Activated CD8-positive, alpha-beta memory T cell treated with anti-CD3 and anti-CD28 coated beads, Interleukin-2, amount 10 ng/mL, durations not matched to agents 7 days and 5 days (primary cell): ENCODE results near the gene GAD1. TPM values are rescaled to one million over a fixed set of nuclear protein-coding genes. Genes with fewer than 3 reads are reported as not detected.

Experiments used
- ATAC-seq: fragments of 150-1000 bp; cut with Tn5 transposase; one replicate; pipeline ENCODE4 v1.10.0; 2021; ENCODE audit warnings: moderate library complexity
- CTCF ChIA-PET: fragments of 350-600 bp; sonication (Branson Sonifier 250); formaldehyde crosslinking; loops from one replicate; lab custom pipeline; 2021; ENCODE audit warnings: antibody characterized with exemption; lab: Charles Lee
- DNase-seq: peaks from one replicate; pipeline ENCODE4 v3.0.0-alpha.2; 2020
- H3K27ac Mint-ChIP-seq: one replicate; pipeline ENCODE4 v1.8.0; 2021; ENCODE audit warnings: mild to moderate bottlenecking, mixed read lengths
- H3K27me3 Mint-ChIP-seq: one replicate; pipeline ENCODE4 v1.8.0; 2021; ENCODE audit warnings: mixed read lengths
- H3K36me3 Mint-ChIP-seq: one replicate; pipeline ENCODE4 v1.8.0; 2021; ENCODE audit warnings: mild to moderate bottlenecking, mixed read lengths
- H3K4me1 Mint-ChIP-seq: one replicate; pipeline ENCODE4 v1.8.0; 2021; ENCODE audit warnings: mixed read lengths
- H3K4me3 Mint-ChIP-seq: one replicate; pipeline ENCODE4 v1.8.0; 2021; ENCODE audit warnings: mild to moderate bottlenecking, moderate library complexity, mixed read lengths
- H3K9me3 Mint-ChIP-seq: one replicate; pipeline ENCODE4 v1.8.0; 2022; ENCODE audit warnings: low read depth, mixed read lengths
- total RNA-seq, 2 experiments: library from RNA; stranded (reverse); gene quantifications; one replicate each; pipeline ENCODE4 v1.2.3, GENCODE V29; 2021

Gene GAD1
- 1 to 10 TPM in 1 of 2 experiments, under 1 TPM in 1; 0.68 to 3.7 TPM for total RNA-seq

GRCh38 chr2:170816504-170817092 is at the start of gene GAD1:
TSS of gene GAD1 (plus strand) at chr2:170816887. CDS start at chr2:170818592, 1,705 bp downstream.
- CTCF ChIA-PET: interaction anchor here (0.7 to 5.4 kb wide), 21 partner anchors 9 to 492 kb away, joined by 3 to 42 read pairs (median 5); partner anchors contain the start of genes ERICH2 and SP5
- Mint-ChIP-seq H3K27me3 (peaks cover 89% of the 10 kb centered on the region), H3K36me3 (no peaks in the 10 kb centered on the region), H3K9me3 (no peaks in the 10 kb centered on the region), H3K4me3 (peak within 1 kb of the TSS; percentile 66), H3K4me1 (peaks cover 51% of the 10 kb centered on the region), H3K27ac (peak within 1 kb of the TSS; percentile 52)
- peak; percentile 59 for ATAC-seq
- DNase-seq: peak; percentile 80

DNA sequence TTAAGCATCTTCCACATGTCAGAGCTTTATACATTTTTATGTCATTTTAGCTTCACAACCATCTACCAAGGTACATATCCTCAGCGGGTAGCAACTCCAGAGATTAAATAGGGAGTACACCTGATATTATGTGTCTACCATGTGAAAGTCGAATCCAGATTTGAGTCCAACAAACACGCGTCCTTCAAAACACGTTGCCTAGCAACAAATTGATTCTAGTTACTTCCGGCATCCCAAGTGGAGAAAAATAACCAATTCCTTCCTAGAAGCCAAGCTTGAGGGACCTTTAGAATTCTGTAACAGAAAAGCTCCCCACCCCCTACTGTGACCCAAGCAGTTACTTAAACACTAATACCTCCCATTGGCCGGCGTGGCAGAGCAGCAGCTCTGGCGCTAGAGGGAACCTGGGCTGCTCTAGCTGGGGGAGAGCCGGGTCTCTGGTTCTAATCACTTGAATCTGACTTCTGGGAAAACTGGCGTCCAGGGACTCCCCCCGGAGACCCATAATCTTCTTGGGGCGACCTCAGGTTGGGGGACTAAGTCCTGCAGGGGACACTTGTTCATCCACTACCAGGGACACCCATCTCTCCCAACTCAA is 46.6 kb upstream of the GAD1 start, which contains the start of gene ERICH2:
TSS of gene ERICH2 (plus strand) at position 371 of the 598 bp plus-strand sequence. CDS start 304 bp downstream, outside the sequence.
- ATAC-seq (peak; percentile 60), DNase-seq (peak; percentile 67)
- Mint-ChIP-seq H3K27me3 (peaks cover 40% of the 10 kb centered on the region), H3K27ac (peak within 1 kb of the TSS; percentile 52), H3K4me1 (peaks cover 14% of the 10 kb centered on the region), H3K4me3 (peak within 1 kb of the TSS; percentile 74), H3K36me3 (peaks cover 1% of the 10 kb centered on the region), H3K9me3 (no peaks in the 10 kb centered on the region)
- CTCF ChIA-PET: interaction anchor here (1.2 to 1.5 kb wide), 3 partner anchors 44 to 361 kb away, joined by 3 to 5 read pairs (median 4); partner anchors contain the start of gene GAD1

DNA sequence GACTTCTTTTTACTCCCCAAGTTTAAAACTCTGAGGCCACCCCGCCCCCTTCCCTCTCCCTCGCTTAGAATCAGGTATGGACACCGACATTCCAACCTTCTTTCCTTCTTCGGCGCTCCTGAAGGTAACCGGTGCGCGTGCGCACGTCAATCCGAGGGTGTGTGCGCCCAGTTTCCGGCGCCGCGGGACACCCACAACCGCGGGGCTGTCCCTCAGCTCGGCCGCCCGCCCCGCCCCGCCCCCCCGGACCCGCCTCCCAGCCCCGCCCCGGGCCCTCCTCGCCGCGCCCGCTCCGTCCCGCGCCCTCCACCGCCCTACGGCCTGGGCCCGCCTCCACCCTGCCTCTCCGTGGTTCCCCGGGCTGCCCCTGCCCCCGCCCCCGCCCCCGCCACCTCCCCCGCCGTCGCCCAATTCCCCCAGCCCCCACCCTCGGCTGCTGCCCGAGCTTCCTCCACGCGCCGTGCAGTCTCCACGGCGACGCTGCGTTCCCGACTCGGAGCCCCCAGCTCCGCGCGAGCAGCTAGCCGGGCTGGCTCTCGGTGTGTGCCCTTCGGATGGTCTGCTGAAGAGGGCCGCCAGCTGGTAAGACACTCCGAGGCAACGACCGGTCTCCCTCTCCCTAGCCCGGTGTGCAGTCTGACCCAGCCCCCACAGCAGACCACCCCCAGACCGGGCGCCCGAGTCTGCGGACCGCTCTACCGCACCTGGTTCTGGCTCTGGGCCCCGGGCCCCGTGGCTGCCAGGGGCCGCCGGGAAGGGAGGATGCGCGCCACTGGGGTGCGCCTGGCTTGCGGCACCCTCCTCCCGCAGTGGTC is 45.9 kb upstream of the GAD1 start:
- peak overlapping the region; percentile 74 for H3K4me3 Mint-ChIP-seq
- no peaks in the 10 kb centered on the region for H3K9me3 Mint-ChIP-seq
- H3K27ac Mint-ChIP-seq: peak overlapping the region; percentile 52
- peaks cover 39% of the 10 kb centered on the region for H3K27me3 Mint-ChIP-seq
- DNase-seq (peak; percentile 81), ATAC-seq (peak; percentile 90)
- CTCF ChIA-PET: interaction anchor here (0.9 to 1.5 kb wide), 4 partner anchors 43 to 435 kb away, joined by 3 to 5 read pairs (median 4); partner anchors contain the start of gene GAD1
- H3K36me3 Mint-ChIP-seq: peaks cover 1% of the 10 kb centered on the region
- peaks cover 14% of the 10 kb centered on the region for H3K4me1 Mint-ChIP-seq

DNA sequence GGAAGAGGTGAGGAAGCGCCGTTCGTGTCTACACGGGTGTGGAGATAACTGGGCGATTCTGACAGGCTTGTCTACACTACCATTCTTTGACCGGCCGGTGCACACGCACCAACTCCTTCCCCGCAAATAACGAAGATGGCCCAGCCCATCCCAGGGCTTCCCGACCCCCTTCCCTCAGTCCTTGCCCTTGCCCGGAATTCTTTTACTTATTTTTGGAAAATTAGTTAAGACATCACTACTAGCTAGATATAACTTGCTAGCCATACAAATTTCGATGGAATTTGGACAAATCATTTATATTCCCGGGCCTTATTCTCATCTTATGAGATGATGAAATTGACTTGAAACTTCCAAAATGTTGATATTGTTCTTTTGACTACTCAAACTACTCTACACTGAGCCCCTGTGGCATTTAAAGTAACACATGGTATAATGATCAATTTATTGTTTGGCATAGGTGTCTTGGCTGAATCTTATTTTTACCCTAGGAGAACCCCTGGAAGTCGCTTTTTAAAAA is 45.2 kb upstream of the GAD1 start:
- DNase-seq: no peak
- Mint-ChIP-seq H3K9me3 (no peaks in the 10 kb centered on the region), H3K4me1 (peaks cover 14% of the 10 kb centered on the region), H3K36me3 (peaks cover 1% of the 10 kb centered on the region), H3K27ac (no peak overlapping the region), H3K27me3 (peaks cover 38% of the 10 kb centered on the region), H3K4me3 (peak overlapping the region; percentile 63)
- ATAC-seq: no peak
- CTCF ChIA-PET: interaction anchor here (0.9 to 1.5 kb wide), 4 partner anchors 34 to 435 kb away, joined by 3 read pairs; no protein-coding TSS in a partner anchor

DNA sequence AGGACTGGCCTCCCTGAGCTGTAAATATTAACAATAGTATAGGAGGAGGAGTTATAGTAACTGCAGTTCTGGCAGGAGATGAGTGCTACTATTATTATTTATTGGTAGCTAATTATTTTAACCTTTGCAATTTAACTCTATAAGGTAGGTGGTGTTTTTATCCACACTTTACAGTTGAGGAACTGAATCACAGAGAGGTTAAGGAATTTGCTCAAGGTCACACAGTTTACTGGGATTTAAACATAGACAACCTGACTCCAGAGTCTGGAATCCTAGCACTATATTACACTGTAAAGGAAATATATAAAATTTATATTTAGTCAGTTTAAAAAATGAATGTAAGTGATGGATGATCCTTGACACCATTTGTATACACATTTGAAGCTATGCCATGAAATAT is 44.4 kb upstream of the GAD1 start:
- ATAC-seq (no peak), DNase-seq (no peak)
- CTCF ChIA-PET: interaction anchor here (1.0 to 1.5 kb wide), 3 partner anchors 35 to 402 kb away, joined by 3 read pairs; no protein-coding TSS in a partner anchor
- Mint-ChIP-seq H3K36me3 (peaks cover 1% of the 10 kb centered on the region), H3K27ac (no peak overlapping the region), H3K9me3 (no peaks in the 10 kb centered on the region), H3K4me1 (peaks cover 14% of the 10 kb centered on the region), H3K27me3 (peaks cover 38% of the 10 kb centered on the region), H3K4me3 (peak overlapping the region; percentile 39)

DNA sequence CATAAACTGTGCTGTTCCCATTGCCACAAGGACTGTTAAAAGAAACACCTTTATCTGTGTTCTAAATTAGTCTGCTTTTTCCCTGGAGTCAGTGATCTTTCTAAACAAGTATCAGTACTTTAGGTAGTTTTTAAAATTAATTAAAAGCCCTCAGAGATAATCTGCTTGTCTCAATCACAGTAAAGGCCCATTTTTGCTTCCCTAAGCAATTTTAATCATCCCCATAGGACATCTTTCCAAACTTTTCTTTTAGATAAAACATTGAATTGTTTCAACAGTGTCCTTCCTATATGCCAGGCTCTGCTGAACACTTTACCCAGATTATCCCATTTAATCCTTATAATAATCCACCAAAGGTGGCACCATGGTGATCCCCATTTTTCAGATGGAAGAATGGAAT is 42.6 kb upstream of the GAD1 start:
- no peaks in the 10 kb centered on the region for H3K9me3 Mint-ChIP-seq
- peaks cover 1% of the 10 kb centered on the region for H3K36me3 Mint-ChIP-seq
- DNase-seq (no peak), ATAC-seq (no peak)
- peaks cover 14% of the 10 kb centered on the region for H3K4me1 Mint-ChIP-seq
- no peak overlapping the region for H3K4me3 Mint-ChIP-seq
- peaks cover 46% of the 10 kb centered on the region for H3K27me3 Mint-ChIP-seq
- H3K27ac Mint-ChIP-seq: no peak overlapping the region
- CTCF ChIA-PET: no interaction called here

GRCh38 chr2:170778900-170779299 is 37.8 kb upstream of the GAD1 start:
- Mint-ChIP-seq H3K36me3 (no peaks in the 10 kb centered on the region), H3K27ac (no peak overlapping the region), H3K9me3 (no peaks in the 10 kb centered on the region), H3K4me1 (no peaks in the 10 kb centered on the region), H3K4me3 (no peak overlapping the region), H3K27me3 (peaks cover 34% of the 10 kb centered on the region)
- ATAC-seq (no peak), DNase-seq (no peak)
- CTCF ChIA-PET: interaction anchor here (1.0 kb wide), 1 partner anchor 35 kb away, joined by 3 read pairs; no protein-coding TSS in a partner anchor

DNA sequence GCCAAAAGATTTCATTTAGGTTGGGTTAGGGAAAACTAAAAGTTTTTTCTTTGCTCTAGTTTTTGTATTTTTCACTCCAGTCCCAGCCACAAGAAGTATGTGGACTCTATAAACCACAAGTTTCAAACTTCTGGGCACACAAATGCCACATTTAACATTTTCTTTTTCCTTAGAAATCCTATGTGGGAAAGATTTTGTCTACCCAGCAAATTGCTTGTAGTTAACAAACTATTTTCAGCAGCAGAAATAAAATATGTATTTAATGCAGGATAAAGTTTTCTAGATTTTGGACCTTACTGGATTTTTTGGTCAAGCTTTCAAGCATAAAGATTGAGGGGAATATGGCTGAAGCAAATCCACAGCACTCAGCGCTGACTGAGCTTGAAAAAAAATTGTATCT is 37.4 kb upstream of the GAD1 start:
- CTCF ChIA-PET: interaction anchor here (1.0 kb wide), 1 partner anchor 35 kb away, joined by 3 read pairs; no protein-coding TSS in a partner anchor
- Mint-ChIP-seq H3K27ac (no peak overlapping the region), H3K4me3 (no peak overlapping the region), H3K9me3 (no peaks in the 10 kb centered on the region), H3K27me3 (peaks cover 32% of the 10 kb centered on the region), H3K4me1 (no peaks in the 10 kb centered on the region), H3K36me3 (no peaks in the 10 kb centered on the region)
- DNase-seq (no peak), ATAC-seq (no peak)

GRCh38 chr2:170782673-170783072 is 34.0 kb upstream of the GAD1 start:
- Mint-ChIP-seq H3K4me1 (no peaks in the 10 kb centered on the region), H3K27ac (no peak overlapping the region), H3K36me3 (no peaks in the 10 kb centered on the region), H3K27me3 (peaks cover 39% of the 10 kb centered on the region), H3K4me3 (no peak overlapping the region), H3K9me3 (no peaks in the 10 kb centered on the region)
- CTCF ChIA-PET: interaction anchor here (1.2 to 1.8 kb wide), 2 partner anchors 30 to 1927 kb away, joined by 3 to 6 read pairs; no protein-coding TSS in a partner anchor
- ATAC-seq (no peak), DNase-seq (no peak)

GRCh38 chr2:170783549-170783948 is 33.1 kb upstream of the GAD1 start:
- Mint-ChIP-seq H3K36me3 (no peaks in the 10 kb centered on the region), H3K27me3 (peaks cover 39% of the 10 kb centered on the region), H3K4me3 (no peak overlapping the region), H3K4me1 (no peaks in the 10 kb centered on the region), H3K27ac (no peak overlapping the region), H3K9me3 (no peaks in the 10 kb centered on the region)
- no peak for ATAC-seq
- DNase-seq: no peak
- CTCF ChIA-PET: interaction anchor here (1.0 kb wide), 1 partner anchor 32 kb away, joined by 3 read pairs; no protein-coding TSS in a partner anchor

- ATAC-seq (no peak), DNase-seq (no peak)
- Mint-ChIP-seq H3K4me1 (no peaks in the 10 kb centered on the region), H3K27ac (no peak overlapping the region), H3K4me3 (no peak overlapping the region), H3K27me3 (peaks cover 22% of the 10 kb centered on the region), H3K36me3 (no peaks in the 10 kb centered on the region), H3K9me3 (no peaks in the 10 kb centered on the region)
- CTCF ChIA-PET: interaction anchor here (1.2 kb wide), 1 partner anchor 17 kb away, joined by 4 read pairs; no protein-coding TSS in a partner anchor
Measured at GRCh38 chr2:170798996-170799395, 17.7 kb upstream of the GAD1 start.

- Mint-ChIP-seq H3K27me3 (peaks cover 16% of the 10 kb centered on the region), H3K4me3 (no peak overlapping the region), H3K4me1 (no peaks in the 10 kb centered on the region), H3K27ac (no peak overlapping the region), H3K9me3 (no peaks in the 10 kb centered on the region), H3K36me3 (no peaks in the 10 kb centered on the region)
- CTCF ChIA-PET: interaction anchor here (0.9 to 1.4 kb wide), 2 partner anchors 92 to 397 kb away, joined by 3 read pairs; no protein-coding TSS in a partner anchor
- DNase-seq (no peak), ATAC-seq (no peak)
Measured at GRCh38 chr2:170806548-170806947, 10.1 kb upstream of the GAD1 start.
